WI38 (cell line): ENCODE data around the gene SFXN5.

ENCODE experiments used
- H3K4me3 ChIP-seq: 2 replicates; pipeline ENCODE4 v1.5.1; 2011; ENCODE audit warnings: low read depth, mild to moderate bottlenecking, control low read depth, low read length
- TF ChIP-seq, protein P1 (sequence below): IDR thresholded peaks from 2 replicates; pipeline ENCODE4 v1.5.1; 2012; ENCODE audit warnings: low read depth, mild to moderate bottlenecking, control low read depth, low read length

The SFXN5 gene

GRCh38 chr2:72953528-72953927 is 118.0 kb downstream of the SFXN5 start:
- H3K4me3 ChIP-seq, result no peak overlapping the region
- TF ChIP-seq, protein P1, sequence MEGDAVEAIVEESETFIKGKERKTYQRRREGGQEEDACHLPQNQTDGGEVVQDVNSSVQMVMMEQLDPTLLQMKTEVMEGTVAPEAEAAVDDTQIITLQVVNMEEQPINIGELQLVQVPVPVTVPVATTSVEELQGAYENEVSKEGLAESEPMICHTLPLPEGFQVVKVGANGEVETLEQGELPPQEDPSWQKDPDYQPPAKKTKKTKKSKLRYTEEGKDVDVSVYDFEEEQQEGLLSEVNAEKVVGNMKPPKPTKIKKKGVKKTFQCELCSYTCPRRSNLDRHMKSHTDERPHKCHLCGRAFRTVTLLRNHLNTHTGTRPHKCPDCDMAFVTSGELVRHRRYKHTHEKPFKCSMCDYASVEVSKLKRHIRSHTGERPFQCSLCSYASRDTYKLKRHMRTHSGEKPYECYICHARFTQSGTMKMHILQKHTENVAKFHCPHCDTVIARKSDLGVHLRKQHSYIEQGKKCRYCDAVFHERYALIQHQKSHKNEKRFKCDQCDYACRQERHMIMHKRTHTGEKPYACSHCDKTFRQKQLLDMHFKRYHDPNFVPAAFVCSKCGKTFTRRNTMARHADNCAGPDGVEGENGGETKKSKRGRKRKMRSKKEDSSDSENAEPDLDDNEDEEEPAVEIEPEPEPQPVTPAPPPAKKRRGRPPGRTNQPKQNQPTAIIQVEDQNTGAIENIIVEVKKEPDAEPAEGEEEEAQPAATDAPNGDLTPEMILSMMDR, result no peak

GRCh38 chr2:72952961-72953360 is 118.6 kb downstream of the SFXN5 start:
- TF ChIP-seq, protein P1, result no peak
- no peak overlapping the region for H3K4me3 ChIP-seq

- no peak overlapping the region for H3K4me3 ChIP-seq
- TF ChIP-seq, protein P1, result no peak
Observed at GRCh38 chr2:72952110-72952823, 119.2 kb downstream of the SFXN5 start.

- no peak overlapping the region for H3K4me3 ChIP-seq
- TF ChIP-seq, protein P1, result no peak
Observed at GRCh38 chr2:72951303-72952095, 120.0 kb downstream of the SFXN5 start.

- no peak overlapping the region for H3K4me3 ChIP-seq
- TF ChIP-seq, protein P1, result no peak
Observed at GRCh38 chr2:72950558-72951255, 120.8 kb downstream of the SFXN5 start.

DNA sequence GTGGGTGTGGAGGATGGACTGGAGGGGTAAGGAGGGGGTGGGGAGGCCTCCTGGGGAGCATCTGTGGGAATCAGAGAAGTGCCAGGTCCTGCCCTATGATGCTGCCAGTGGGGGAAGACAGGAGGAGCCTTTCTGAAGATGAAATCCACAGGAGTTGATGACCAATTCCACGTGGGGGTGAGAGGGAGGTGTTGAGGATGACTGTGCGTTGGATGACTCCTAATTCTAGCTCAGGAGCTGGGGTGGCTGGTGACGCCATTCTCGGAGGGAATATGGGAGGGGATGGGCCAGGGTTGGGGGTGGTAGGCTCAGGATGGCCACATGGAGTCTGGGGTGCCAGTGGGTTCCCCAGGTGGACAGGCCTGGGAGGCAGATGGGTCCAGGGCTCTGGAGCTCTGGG is 121.9 kb downstream of the SFXN5 start:
- no peak overlapping the region for H3K4me3 ChIP-seq
- TF ChIP-seq, protein P1, result no peak

- no peak overlapping the region for H3K4me3 ChIP-seq
- TF ChIP-seq, protein P1, result no peak
Observed at GRCh38 chr2:72949045-72949444, 122.5 kb downstream of the SFXN5 start.
